Keratinocyte (primary cell): Measurements from ENCODE around the gene HDAC7.

ENCODE experiments used
- EZH2 ChIP-seq: IDR thresholded peaks from one replicate; pipeline ENCODE4 v1.6.1; 2012; ENCODE audit warnings: inconsistent platforms, mild to moderate bottlenecking, low read length, moderate library complexity
- TF ChIP-seq, protein P1 (sequence below), 3 experiments: IDR thresholded peaks in 1 of 3; conservative IDR thresholded peaks in 1 of 3; optimal IDR thresholded peaks in 1 of 3; 2 replicates in 2 of 3; 3 replicates in 1 of 3; pipeline versions ENCODE3 to v1.5.1; 2011; ENCODE audit warnings: low read length in 3 of 3, mild to moderate bottlenecking in 3 of 3, moderate library complexity in 2 of 3, control low read depth in 1 of 3, inconsistent platforms in 1 of 3; ENCODE audit not compliant: insufficient read depth in 2 of 3; ENCODE audit errors: extremely low read depth in 1 of 3

DNA sequence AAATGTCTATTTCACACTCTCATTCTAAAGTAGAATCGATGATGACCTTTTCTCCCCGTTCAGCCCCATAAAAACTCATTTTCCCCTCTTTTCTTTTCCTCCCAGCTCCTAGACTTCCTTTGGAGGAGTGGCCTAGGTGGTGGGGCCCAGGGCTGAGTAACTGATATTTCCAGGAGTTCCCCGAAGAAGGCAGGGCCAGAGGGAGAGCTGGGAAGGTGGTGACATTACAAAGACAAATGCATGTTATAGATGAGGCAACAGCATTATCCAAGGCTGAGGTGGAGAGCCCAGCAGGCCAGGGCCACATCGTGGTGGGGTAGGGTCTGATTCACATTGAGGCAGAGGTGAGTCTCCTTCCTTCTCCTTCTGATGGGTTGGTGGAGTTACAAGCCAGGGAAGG, 22.2 kb upstream of the HDAC7 start:
- TF ChIP-seq, protein P1, sequence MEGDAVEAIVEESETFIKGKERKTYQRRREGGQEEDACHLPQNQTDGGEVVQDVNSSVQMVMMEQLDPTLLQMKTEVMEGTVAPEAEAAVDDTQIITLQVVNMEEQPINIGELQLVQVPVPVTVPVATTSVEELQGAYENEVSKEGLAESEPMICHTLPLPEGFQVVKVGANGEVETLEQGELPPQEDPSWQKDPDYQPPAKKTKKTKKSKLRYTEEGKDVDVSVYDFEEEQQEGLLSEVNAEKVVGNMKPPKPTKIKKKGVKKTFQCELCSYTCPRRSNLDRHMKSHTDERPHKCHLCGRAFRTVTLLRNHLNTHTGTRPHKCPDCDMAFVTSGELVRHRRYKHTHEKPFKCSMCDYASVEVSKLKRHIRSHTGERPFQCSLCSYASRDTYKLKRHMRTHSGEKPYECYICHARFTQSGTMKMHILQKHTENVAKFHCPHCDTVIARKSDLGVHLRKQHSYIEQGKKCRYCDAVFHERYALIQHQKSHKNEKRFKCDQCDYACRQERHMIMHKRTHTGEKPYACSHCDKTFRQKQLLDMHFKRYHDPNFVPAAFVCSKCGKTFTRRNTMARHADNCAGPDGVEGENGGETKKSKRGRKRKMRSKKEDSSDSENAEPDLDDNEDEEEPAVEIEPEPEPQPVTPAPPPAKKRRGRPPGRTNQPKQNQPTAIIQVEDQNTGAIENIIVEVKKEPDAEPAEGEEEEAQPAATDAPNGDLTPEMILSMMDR (optimal IDR thresholded peaks at IDR 0.05 in 1 of 3, IDR thresholded peaks at IDR 0.05 in 1 of 3, conservative IDR thresholded peaks at IDR 0.05 in 1 of 3; ENCODE audit: extremely low read depth in 1 of 3, insufficient read depth in 2 of 3, low read length in 3 of 3) = no peak
- no peak for TF ChIP-seq EZH2
